Measurements from ENCODE around the gene CADPS2.
"Not testable (repeated sequence)": the region's sequence is repeated elsewhere in the genome, so short reads cannot be mapped to it uniquely, and the experiment has no call there.

CADPS2 gene

GRCh38 chr7:122304996-122305421 lies 581.3 kb downstream of the CADPS2 start:
- DNase-seq = no peak

GRCh38 chr7:122304319-122304975 lies 581.8 kb downstream of the CADPS2 start, which contains the start of gene FEZF1:
Gene FEZF1, minus strand, starts transcription at chr7:122304750. Its CDS starts 313 bp downstream, at chr7:122304437.
- no peak for DNase-seq

DNA sequence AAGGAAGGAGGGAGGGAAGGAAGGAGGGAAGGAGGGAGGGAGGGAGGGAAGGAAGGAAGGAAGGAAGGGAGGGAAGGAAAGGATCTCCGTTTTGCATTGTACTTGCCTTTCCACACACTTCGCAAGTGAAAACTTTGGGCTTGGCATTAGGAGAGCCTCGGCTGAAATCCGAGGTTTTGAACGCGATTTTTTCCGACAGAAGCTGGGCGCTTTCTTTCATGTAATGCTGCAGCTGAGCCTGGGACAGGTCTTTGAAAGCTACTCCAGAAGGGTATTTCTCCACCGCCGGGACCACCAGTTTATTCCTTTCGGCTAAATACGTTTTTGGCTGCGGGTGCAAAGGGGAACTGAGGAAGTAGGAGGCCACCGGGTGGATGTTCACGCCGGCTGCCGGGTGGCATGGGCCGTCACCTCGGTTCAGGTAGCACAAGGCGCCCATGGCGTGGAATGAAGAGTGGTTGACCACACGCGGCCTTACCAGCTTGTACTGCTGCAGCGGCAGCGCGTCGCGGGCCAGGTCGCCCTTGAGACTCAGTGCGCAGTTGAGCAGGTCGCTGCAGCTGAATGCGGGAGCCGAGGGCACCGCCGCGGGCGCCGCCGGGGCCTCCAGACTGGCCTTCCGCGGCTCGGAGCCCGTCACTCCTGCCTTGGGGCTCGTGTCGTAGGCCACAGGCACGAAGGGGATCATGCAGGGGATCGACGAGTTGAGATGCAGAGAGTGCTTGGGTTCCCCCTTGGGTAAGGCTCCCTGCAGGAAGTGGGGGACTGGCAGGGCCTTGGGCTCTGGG lies 582.5 kb downstream of the CADPS2 start:
- DNase-seq = no peak

DNA sequence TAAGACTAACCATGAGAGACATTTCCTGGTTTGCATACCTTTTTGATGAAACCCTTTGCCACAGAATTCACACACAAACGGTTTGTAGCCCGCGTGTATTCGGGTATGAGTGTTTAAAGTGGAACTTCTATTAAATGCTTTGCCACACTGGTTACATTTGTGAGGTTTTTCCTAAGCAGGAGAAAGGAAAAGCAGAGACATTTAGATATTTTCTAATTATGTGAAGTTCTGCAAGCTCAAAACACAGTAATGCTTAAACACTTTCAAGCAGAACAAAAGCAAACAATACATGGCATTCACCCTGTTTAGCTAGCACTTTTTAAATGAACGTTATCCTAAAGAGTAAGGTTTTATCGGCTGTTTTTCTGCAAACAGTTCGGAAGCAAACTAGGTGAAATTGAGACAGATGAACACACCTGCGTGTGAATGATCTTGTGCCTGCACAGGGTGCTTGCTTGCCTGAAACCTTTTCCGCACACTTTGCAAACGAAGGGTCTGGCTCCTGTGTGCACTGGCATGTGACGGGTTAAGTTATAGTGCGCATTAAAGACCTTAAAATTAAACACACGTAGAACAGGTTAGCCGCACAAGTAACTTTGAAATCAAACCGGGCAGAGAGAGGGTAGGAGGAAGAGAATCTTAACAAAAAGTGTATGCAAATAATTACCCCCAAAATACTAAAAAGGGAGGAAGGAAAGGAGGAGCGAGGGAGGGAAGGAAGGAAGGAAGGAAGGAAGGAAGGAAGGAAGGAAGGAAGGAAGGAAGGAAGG lies 583.3 kb downstream of the CADPS2 start:
- DNase-seq = no peak

GRCh38 chr7:122301858-122302760 lies 584.2 kb downstream of the CADPS2 start:
- DNase-seq = no peak

- DNase-seq = no peak
Observed at GRCh38 chr7:122300956-122301833, 585.1 kb downstream of the CADPS2 start.

DNA sequence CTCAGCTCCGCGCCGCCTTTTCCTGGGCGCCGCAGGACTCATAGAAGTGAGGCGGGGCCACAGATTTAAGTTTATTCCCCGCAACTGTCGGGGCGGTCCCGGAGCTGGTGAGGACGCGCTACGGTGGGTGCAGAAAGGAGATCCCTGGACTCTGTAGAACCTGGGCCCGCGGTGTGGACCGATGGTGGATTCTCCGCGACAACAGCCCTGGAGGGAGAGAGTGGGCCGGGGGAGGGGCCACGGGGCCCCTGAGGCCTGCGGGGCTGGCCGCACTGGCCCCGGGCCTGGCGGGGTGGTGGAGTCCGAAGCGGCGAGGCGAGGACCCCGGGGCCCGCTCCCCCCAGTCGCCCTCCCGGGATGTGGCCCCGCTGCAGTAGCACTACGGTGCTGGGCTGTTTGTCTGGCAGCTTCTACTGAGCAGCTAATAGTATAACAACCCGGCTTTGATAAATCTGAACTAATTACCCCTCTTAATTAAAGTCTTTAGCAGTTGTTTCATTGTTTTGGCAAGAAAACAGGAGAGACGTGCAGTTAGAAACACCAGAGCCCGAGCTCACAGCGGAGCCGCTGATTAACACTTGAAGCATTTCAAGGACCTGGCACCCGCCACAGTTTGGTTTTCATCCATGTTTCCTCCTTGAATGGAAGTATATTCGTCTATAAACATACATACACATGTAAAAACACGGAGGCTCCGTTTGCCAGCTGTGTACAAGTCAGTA lies 585.9 kb downstream of the CADPS2 start:
- no peak for DNase-seq

GRCh38 chr7:122299624-122300210 lies 586.5 kb downstream of the CADPS2 start:
- DNase-seq = no peak

GRCh38 chr7:122298618-122299017 lies 587.6 kb downstream of the CADPS2 start:
- no peak for DNase-seq

GRCh38 chr7:122298131-122298530 lies 588.1 kb downstream of the CADPS2 start:
- DNase-seq = no peak

GRCh38 chr7:122291189-122291588 lies 595.1 kb downstream of the CADPS2 start:
- DNase-seq = no peak

GRCh38 chr7:122290476-122290875 lies 595.8 kb downstream of the CADPS2 start:
- no peak for DNase-seq

DNA sequence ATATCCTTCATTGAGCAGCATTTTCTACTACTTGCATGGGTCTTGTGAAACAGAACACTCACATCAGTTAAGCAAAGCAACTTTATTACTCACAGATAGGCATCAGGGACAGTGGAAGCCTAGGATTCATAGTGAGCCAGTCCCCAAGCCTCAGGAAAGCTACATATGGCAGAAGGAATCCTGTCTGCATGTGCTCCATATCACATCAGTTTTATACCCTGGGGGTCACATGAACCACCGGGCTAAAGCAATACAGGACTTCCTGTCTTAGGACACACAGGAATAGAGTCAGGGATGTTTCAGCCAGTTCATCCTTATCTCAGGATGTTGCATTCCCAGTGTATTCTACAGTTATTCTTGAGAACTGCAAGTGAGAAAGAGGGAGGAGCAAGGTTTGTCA lies 596.8 kb downstream of the CADPS2 start:
- no peak for DNase-seq

- DNase-seq = not testable (repeated sequence)
Observed at GRCh38 chr7:122284608-122285007, 601.7 kb downstream of the CADPS2 start.

DNA sequence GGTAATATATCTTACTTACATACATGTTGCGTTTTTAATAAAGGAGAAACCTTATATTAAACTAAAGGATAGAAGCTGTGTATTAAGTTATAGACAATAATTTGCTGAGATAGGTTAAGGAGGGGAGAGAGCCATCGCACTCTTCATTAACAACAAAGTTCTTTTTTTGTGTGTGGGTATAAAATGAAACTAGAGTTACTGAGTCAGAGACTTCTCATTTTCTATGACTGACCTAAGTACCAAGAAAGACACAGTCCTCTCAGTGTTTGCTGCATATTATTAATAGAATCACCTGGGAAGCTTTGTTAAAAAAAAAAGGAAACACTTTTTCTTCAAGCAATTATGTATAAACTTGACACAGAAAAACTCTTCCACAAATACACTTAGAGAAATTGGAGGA lies 613.1 kb downstream of the CADPS2 start:
- no peak for DNase-seq

GRCh38 chr7:122269241-122269640 lies 617.0 kb downstream of the CADPS2 start:
- no peak for DNase-seq

Data from activated effector memory CD4-positive, alpha-beta T cell treated with Interleukin-2 at 50 U/mL for 16 hours (primary cell).